Activated T-helper 1 cell treated with anti-CD3 and anti-CD28 coated beads, Interleukin-12 subunit alpha, Interleukin-12 subunit beta, Interleukin-2, Interleukin-4 antibody, amounts not matched to agents 30 ng/mL and 10 ng/mL and 1 ng/mL, durations not matched to agents 14 hours and 24 hours and 36 hours (primary cell): Measurements from ENCODE around the gene OTOG. TPM values are rescaled to one million over a fixed set of nuclear protein-coding genes. Genes with fewer than 3 reads are reported as not detected.

Experiments
- DNase-seq: peaks from one replicate; pipeline ENCODE4 v3.0.0; 2021; ENCODE audit warnings: low spot score
- H3K27ac Mint-ChIP-seq: one replicate; pipeline ENCODE4 v1.8.0; 2021; ENCODE audit warnings: mild to moderate bottlenecking, mixed read lengths
- H3K27me3 Mint-ChIP-seq: one replicate; pipeline ENCODE4 v1.8.0; 2022; ENCODE audit warnings: mild to moderate bottlenecking, moderate library complexity, mixed read lengths; ENCODE audit not compliant: insufficient read depth
- H3K36me3 Mint-ChIP-seq: one replicate; pipeline ENCODE4 v1.8.0; 2021; ENCODE audit warnings: low read depth, mixed read lengths
- H3K4me1 Mint-ChIP-seq: one replicate; pipeline ENCODE4 v1.8.0; 2021; ENCODE audit warnings: low read depth, mixed read lengths
- H3K4me3 Mint-ChIP-seq: one replicate; pipeline ENCODE4 v1.8.0; 2021; ENCODE audit warnings: mild to moderate bottlenecking, moderate library complexity, mixed read lengths
- H3K9me3 Mint-ChIP-seq: one replicate; pipeline ENCODE4 v1.8.0; 2021; ENCODE audit warnings: mixed read lengths
- intact Hi-C: fragments of 100-400 bp; cut with micrococcal nuclease; formaldehyde crosslinking; loops from one replicate; pipeline ENCODE4 v1.15.1; 2024
- total RNA-seq: library from RNA; stranded (reverse); gene quantifications from 2 replicates; pipeline ENCODE4 v1.2.3, GENCODE V29; 2022

Gene OTOG
- total RNA-seq, 1 donor from 2014 or later, result not detected

DNA sequence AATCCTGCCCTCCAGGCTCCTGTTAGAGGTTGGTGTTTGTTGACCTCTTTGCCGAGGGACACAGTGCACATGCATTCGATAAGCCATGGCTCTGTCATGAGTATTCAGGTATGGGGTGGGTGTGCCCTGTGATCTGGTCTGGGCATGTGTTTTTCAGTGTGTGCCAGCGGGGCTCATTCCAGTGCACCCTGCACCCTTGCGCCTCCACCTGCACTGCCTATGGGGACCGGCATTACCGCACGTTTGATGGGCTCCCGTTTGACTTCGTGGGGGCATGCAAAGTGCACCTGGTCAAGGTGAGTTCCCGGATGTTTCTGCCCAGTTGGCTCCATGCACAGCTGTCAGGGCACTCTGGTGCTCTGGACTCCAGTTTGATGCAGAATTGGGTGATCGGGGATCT is 44.2 kb downstream of the OTOG start:
- intact Hi-C loops, result no loop called here
- H3K9me3 Mint-ChIP-seq, result no peaks in the 10 kb centered on the region
- DNase-seq, result no peak
- no peaks in the 10 kb centered on the region for H3K36me3 Mint-ChIP-seq
- H3K4me1 Mint-ChIP-seq, result no peaks in the 10 kb centered on the region
- H3K27ac Mint-ChIP-seq, result no peak overlapping the region
- peaks cover 2% of the 10 kb centered on the region for H3K27me3 Mint-ChIP-seq
- no peak overlapping the region for H3K4me3 Mint-ChIP-seq

DNA sequence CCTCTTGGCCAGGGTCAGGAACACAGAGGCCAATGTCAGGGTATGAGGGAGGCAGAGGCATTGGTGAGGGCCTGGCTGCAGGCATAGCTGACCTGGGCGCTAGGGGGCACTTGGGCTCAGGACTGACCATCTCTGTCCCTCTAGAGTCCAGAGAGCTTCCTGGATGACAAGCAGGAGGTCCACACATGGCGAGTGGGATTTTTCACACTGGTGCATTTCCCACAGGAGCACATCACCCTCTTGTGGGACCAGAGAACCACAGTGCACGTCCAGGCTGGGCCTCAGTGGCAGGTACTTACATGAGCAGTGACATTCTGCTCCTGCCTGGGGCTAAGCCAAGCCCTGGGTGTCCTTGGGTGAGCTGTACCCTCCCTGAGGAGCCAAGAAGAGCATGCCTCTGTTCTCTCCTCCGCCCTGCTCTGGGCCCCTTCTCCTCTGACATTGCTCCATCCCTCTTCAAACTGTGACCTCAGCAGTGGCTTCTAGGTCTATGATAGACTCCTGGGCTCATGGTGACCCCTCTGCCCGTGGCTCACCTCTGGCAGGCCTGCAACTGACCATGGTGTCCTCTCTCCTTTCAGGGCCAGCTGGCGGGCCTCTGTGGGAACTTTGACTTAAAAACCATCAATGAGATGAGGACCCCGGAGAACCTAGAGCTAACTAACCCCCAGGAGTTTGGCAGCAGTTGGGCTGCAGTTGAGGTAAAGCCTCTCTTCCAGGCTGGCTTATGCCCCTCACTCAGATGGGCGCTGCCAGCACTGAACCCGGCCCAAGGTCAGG is 46.6 kb downstream of the OTOG start:
- intact Hi-C loops, result no loop called here

DNA sequence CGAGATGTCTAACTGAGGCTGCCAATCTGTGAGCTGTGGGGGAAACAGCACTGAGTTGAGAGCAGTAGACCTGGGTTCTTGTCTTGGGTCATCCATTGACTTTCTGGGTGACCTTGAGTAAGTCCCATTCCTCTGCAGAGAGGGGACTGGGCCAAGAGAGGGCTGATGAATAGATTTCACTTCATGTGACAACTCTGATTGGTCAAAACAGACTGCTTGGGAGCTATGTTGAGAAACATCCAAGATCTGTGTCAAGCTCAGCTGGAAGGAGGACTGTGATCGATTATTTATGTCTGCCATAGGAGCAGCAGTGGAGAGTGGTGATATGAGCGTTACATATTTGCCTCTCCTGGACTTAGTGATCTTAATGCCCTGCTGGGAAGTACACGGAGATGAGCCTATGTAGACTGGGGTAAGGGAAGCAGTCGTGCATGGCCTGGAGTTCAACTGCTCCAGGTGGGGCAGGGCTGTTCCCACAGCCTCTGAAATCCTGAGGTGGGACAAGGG is 47.7 kb downstream of the OTOG start:
- intact Hi-C loops, result no loop called here
- no peak for DNase-seq
- Mint-ChIP-seq H3K27ac (no peak overlapping the region), H3K9me3 (no peaks in the 10 kb centered on the region), H3K4me1 (peaks cover under 1% of the 10 kb centered on the region), H3K36me3 (no peaks in the 10 kb centered on the region), H3K27me3 (peaks cover 3% of the 10 kb centered on the region), H3K4me3 (no peak overlapping the region)

More for the DNA sequence above, 46.6 kb downstream of the OTOG start:
- H3K27ac Mint-ChIP-seq, result no peak overlapping the region
- H3K4me1 Mint-ChIP-seq, result no peaks in the 10 kb centered on the region
- H3K4me3 Mint-ChIP-seq, result no peak overlapping the region
- no peaks in the 10 kb centered on the region for H3K9me3 Mint-ChIP-seq
- H3K36me3 Mint-ChIP-seq, result no peaks in the 10 kb centered on the region
- peaks cover 3% of the 10 kb centered on the region for H3K27me3 Mint-ChIP-seq
- no peak for DNase-seq

DNA sequence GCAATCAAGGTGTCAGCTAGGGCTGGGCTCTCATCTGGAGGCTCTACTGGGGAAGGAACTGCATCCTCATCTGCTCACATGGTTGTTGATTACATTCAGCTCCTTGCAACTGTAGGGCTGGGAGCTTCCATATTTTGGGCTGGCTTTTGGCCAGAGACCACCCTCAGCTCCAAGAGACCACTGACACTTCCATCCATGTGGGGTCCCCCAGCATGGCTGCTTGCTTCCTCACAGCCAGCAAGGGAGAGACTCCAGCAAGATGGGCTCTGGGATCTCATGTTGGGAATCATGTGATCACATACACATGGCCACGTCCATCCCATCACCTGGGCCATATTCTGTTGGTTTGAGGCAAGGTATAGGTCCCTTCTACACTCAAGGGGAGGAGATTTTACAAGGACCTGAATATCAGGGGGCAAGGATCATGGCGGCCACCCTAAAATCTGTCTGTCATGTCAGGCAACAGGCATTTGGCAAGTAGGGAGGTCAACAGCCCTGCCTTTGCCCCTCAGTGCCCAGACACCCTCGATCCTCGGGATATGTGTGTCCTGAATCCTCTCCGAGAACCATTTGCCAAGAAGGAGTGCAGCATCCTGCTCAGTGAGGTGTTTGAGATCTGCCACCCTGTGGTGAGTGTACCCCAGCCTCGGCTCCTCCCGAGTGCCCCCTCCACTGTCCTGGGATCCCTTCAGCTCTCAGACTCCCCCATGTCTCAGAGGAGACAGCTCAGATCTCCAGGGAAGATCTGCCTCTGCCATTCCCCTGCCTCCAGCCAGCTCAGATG is 48.7 kb downstream of the OTOG start:
- H3K9me3 Mint-ChIP-seq, result no peaks in the 10 kb centered on the region
- H3K36me3 Mint-ChIP-seq, result no peaks in the 10 kb centered on the region
- H3K27me3 Mint-ChIP-seq, result peaks cover 3% of the 10 kb centered on the region
- peaks cover 10% of the 10 kb centered on the region for H3K4me1 Mint-ChIP-seq
- no peak for DNase-seq
- no peak overlapping the region for H3K4me3 Mint-ChIP-seq
- intact Hi-C loops, result no loop called here
- H3K27ac Mint-ChIP-seq, result no peak overlapping the region

DNA sequence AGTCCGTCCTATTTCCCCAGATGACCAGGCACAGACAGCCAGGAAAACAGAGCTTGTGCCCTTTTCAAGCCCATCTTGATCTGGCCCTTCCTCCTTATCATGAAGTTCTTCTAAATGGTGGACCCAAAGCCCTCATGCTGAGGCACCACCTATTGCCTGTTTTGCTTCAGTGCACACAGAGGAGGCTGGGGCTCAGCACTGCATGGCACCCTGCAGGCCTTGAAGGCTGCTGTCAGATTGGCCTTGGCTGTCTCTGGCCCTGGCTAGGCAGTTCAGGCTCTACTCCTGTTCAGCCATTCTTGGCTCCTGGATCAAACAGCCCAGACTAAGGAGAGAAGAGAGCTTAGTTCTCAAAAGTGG is 49.2 kb downstream of the OTOG start:
- no peak overlapping the region for H3K4me3 Mint-ChIP-seq
- H3K36me3 Mint-ChIP-seq, result no peaks in the 10 kb centered on the region
- peaks cover 7% of the 10 kb centered on the region for H3K27me3 Mint-ChIP-seq
- no peak overlapping the region for H3K27ac Mint-ChIP-seq
- DNase-seq, result no peak
- H3K9me3 Mint-ChIP-seq, result no peaks in the 10 kb centered on the region
- peaks cover 16% of the 10 kb centered on the region for H3K4me1 Mint-ChIP-seq
- intact Hi-C loops, result no loop called here

DNA sequence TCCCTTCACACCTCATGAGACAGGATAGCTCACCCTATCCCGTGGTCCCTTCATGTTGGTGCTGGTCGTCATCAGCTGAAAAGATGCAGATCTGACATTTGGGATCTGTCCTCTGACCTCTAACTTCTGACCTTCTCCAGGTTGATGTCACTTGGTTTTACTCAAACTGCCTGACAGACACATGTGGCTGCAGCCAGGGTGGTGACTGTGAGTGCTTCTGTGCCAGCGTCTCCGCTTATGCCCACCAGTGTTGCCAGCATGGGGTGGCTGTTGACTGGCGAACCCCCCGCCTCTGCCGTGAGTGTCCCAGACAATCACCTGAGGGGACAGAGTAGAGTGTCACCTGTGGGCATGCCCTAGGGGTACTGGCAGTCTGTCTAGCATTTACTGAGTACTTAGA is 49.7 kb downstream of the OTOG start:
- Mint-ChIP-seq H3K9me3 (no peaks in the 10 kb centered on the region), H3K27me3 (peaks cover 7% of the 10 kb centered on the region), H3K36me3 (no peaks in the 10 kb centered on the region), H3K4me1 (peaks cover 16% of the 10 kb centered on the region), H3K27ac (no peak overlapping the region), H3K4me3 (no peak overlapping the region)
- intact Hi-C loops, result no loop called here
- no peak for DNase-seq

DNA sequence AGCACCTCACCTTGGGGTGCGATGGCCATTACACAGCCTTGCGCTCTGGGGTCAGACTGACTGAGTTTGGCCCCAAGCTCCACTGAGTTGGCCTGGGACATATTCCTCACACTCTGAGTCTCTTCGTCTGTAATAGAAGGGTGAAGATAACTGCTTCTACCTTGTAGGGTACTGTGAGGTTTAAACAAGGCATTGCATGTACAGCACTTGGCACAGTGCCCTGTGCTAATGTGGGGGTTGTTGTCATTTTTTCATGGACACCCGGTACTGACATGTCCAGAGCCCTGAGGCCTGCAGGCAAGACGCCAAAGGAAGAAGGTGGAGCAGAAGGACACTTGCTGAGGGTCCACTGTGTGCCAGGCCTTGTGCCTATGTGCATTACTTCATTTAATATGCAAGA is 50.7 kb downstream of the OTOG start:
- Mint-ChIP-seq H3K27ac (no peak overlapping the region), H3K4me3 (no peak overlapping the region), H3K36me3 (no peaks in the 10 kb centered on the region), H3K9me3 (no peaks in the 10 kb centered on the region), H3K27me3 (peaks cover 7% of the 10 kb centered on the region), H3K4me1 (peaks cover 16% of the 10 kb centered on the region)
- intact Hi-C loops, result no loop called here
- no peak for DNase-seq

DNA sequence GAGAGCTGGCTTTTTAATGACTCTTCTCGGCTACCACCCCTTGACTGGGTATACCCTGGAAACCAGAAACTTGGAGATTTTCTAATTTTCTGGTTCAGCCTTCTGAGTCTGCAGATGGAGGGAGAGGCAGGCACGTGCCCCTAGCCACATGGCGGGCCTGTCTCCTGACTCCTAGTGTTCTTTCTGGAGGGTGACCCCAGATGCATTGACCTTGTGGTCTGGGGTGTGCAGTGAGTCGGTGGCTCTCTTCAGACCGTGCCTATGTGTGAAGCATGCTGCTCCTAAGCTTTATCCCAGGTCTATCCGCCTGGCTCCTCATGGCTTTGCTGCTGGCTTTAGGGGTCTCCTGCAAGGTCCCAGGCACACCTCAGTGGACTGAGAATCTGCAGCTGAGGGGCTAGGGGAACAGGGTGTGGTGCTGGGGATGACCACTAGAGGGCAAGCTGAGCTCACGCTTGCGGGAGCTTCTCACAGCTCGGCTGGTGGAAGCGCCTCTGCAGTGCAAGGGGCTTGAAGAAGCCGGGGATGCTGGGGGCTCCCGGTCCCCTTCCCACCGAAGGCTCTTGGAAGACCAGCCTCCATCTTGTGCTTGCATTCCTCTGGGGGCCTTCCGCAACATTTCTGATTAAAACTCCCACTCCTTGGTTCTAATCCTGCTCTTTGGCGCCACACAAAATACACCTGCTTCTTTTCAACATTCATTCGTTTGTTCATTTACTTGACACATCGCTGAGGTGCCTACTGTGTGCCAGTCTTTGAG is 51.8 kb downstream of the OTOG start:
- peaks cover 6% of the 10 kb centered on the region for H3K27me3 Mint-ChIP-seq
- no peaks in the 10 kb centered on the region for H3K9me3 Mint-ChIP-seq
- H3K4me1 Mint-ChIP-seq, result peaks cover 16% of the 10 kb centered on the region
- H3K27ac Mint-ChIP-seq, result no peak overlapping the region
- intact Hi-C loops, result loop anchor here (1.0 kb wide), 2 partner anchors 131 to 380 kb away; no protein-coding TSS in a partner anchor
- peak; percentile 44 for DNase-seq
- no peak overlapping the region for H3K4me3 Mint-ChIP-seq
- H3K36me3 Mint-ChIP-seq, result no peaks in the 10 kb centered on the region

DNA sequence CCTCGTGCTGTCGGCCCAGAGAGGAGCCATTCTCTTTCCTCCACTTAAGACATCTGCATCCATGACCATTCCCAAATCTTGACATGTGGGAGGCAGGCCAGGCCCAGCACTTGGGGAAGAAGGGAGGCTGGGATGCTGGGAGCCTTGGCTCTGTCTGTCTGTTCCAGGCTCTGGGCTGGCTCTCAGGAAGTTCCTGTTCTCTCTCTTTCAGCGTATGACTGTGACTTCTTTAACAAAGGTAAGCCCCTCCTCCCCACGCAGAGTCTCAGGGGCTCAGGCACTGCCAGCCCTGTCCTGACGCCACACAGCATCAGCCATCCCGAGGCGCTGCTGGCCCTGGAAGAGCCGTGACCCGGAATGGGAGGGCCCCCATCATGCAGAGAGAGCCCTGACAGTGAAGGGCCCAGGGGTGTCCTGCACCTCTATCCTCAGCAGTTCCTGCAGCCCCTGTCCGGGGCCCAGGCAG is 52.4 kb downstream of the OTOG start:
- H3K9me3 Mint-ChIP-seq, result no peaks in the 10 kb centered on the region
- no peak overlapping the region for H3K4me3 Mint-ChIP-seq
- intact Hi-C loops, result loop anchor here (1.0 kb wide), 2 partner anchors 131 to 380 kb away; no protein-coding TSS in a partner anchor
- DNase-seq, result no peak
- H3K27me3 Mint-ChIP-seq, result peaks cover 6% of the 10 kb centered on the region
- no peaks in the 10 kb centered on the region for H3K36me3 Mint-ChIP-seq
- peaks cover 16% of the 10 kb centered on the region for H3K4me1 Mint-ChIP-seq
- no peak overlapping the region for H3K27ac Mint-ChIP-seq

DNA sequence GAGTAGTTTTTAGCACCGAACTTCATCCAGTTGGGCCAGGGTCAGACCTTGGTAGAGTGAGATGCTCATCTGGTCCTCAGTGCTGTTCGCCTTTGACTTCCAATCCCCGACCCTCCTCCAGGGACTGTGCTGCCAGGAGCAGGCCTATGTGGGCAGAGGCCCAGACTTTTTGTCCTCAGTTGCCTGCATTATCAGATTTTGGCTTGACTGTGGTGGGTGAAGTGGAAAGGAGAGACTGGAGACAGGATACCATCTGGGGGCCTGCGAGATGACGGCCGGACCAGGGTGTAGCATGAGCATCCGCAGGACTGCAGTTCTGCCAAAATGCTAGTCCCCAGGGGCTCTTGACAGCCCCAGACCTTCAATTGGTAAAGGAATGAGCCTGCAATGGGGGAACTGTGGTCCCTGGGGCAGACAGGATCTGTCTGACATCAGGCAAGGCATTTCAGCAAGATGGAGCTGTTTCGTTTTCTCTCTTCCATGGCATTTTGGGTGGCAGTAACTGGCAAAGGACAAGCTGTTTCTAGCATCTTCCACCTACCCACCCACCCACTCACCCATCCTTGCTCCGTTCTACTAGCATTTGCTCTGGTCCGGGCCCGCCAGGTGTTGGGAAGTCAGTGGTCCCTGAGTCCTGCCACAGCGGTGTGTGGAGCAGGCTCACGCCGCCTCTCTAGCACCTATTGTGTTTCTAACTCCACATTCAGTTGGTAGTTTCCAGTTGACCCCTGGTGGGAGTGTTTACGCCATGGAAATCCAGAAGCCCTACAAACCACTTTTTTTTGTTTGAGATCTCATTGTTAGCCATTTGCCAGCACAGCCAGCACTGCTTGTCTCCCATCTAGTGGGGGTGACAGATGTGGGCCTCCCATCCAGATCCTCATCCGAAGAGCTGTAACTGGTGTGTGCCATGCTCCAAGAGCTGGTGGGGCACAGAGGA is 53.5 kb downstream of the OTOG start:
- Mint-ChIP-seq H3K4me1 (peaks cover 16% of the 10 kb centered on the region), H3K4me3 (peak overlapping the region; percentile 42), H3K27ac (peak overlapping the region; percentile 67), H3K27me3 (peaks cover 8% of the 10 kb centered on the region), H3K9me3 (no peaks in the 10 kb centered on the region), H3K36me3 (no peaks in the 10 kb centered on the region)
- DNase-seq, result no peak
- intact Hi-C loops, result no loop called here

DNA sequence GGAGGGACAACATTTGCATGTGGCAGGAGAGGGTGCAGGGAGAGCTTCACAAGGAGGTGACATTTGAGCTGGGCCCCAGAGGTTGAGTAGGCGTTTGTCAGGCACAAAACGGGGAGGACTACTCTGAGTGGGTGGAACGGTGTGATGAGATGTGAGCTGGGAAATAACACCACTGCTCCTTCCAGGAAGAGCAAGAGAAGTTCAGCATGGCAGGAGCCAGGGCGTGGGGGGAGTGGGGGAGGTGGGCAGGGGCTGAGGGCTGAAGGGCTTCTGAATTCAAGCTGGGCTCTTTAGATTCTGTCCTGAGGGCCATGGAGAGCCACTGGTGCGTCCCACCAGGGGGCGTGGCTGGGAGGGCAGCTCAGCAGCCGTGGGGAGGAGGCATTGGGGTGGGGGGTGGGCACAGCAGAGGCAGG is 54.2 kb downstream of the OTOG start:
- peak overlapping the region; percentile 42 for H3K4me3 Mint-ChIP-seq
- no peaks in the 10 kb centered on the region for H3K9me3 Mint-ChIP-seq
- peaks cover 8% of the 10 kb centered on the region for H3K27me3 Mint-ChIP-seq
- H3K4me1 Mint-ChIP-seq, result peaks cover 16% of the 10 kb centered on the region
- intact Hi-C loops, result no loop called here
- peak overlapping the region; percentile 67 for H3K27ac Mint-ChIP-seq
- DNase-seq, result no peak
- no peaks in the 10 kb centered on the region for H3K36me3 Mint-ChIP-seq

DNA sequence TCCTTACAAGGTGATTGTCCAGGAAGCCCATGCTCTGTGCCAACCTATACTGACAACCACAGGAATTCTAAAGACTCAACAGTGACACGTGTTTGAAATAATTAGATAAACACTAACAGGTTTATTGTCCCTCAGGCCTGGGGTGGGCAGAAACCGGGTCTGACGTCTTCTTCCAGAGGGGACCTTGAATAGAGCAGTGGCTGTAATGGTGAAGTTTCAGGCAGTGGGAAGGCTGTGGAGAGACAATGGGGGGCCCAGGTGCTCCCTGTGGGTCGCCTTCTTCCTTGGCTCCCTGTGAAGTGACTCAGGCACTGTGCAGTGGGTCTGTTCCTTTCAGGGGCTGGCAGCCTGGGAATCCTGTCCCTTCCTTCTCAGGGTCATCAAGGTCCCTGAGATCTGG is 54.6 kb downstream of the OTOG start:
- intact Hi-C loops, result no loop called here
- no peak overlapping the region for H3K4me3 Mint-ChIP-seq
- H3K27me3 Mint-ChIP-seq, result peaks cover 8% of the 10 kb centered on the region
- no peaks in the 10 kb centered on the region for H3K9me3 Mint-ChIP-seq
- no peak overlapping the region for H3K27ac Mint-ChIP-seq
- H3K36me3 Mint-ChIP-seq, result no peaks in the 10 kb centered on the region
- DNase-seq, result no peak
- H3K4me1 Mint-ChIP-seq, result peaks cover 16% of the 10 kb centered on the region
